Uterus (tissue), 4 donors: ENCODE results near the gene DENND4B. TPM values are rescaled to one million over a fixed set of nuclear protein-coding genes. Genes with fewer than 3 reads are reported as not detected.

Experiments
- DNase-seq, 2 donors: peaks; one replicate each; pipeline ENCODE4 v3.0.0-alpha.2; 2019 to 2020
- H3K27ac ChIP-seq, 2 donors: fragments of 200-600 bp; sonication (generic); 1 replicate in 1 of 2; 2 replicates in 1 of 2; pipeline ENCODE4 v1.5.1; 2016 to 2018
- H3K27me3 ChIP-seq, 2 donors: fragments of 200-600 bp; sonication (generic); one replicate each; pipeline ENCODE4 v1.5.1; 2018 to 2019; ENCODE audit warnings: control low read depth in 1 of 2
- H3K36me3 ChIP-seq, 2 donors: fragments of 200-600 bp; sonication (generic); one replicate each; pipeline ENCODE4 v1.5.1; 2019; ENCODE audit warnings: control low read depth in 1 of 2
- H3K4me1 ChIP-seq, 2 donors: fragments of 200-600 bp; sonication (generic); one replicate each; pipeline ENCODE4 v1.5.1; 2018 to 2019; ENCODE audit warnings: control low read depth in 1 of 2
- H3K4me3 ChIP-seq, 2 donors: fragments of 200-600 bp; sonication (generic); 1 replicate in 1 of 2; 2 replicates in 1 of 2; pipeline ENCODE4 v1.5.1; 2018 to 2019; ENCODE audit warnings: mild to moderate bottlenecking in 1 of 2
- H3K9me3 ChIP-seq, 2 donors: fragments of 200-600 bp; sonication (generic); one replicate each; pipeline ENCODE4 v1.5.1; 2019; ENCODE audit warnings: control low read depth in 1 of 2
- CTCF ChIP-seq, 4 experiments: fragments of 200-600 bp in 2 of 4; fragments of 450-650 bp in 2 of 4; sonication (generic) in 2 of 4; IDR thresholded peaks; one replicate each; pipeline ENCODE4 v1.5.1; 2016 to 2019; ENCODE audit warnings: antibody characterized with exemption in 4 of 4, mild to moderate bottlenecking in 2 of 4, moderate library complexity in 1 of 4
- POLR2A ChIP-seq, 2 donors: fragments of 450-650 bp; IDR thresholded peaks; one replicate each; pipeline ENCODE4 v1.6.1; 2016; ENCODE audit warnings: antibody characterized with exemption in 2 of 2, mild to moderate bottlenecking in 1 of 2, moderate library complexity in 1 of 2
- intact Hi-C: fragments of 100-400 bp; cut with DNase I; formaldehyde crosslinking; loops from one replicate; pipeline ENCODE4 v1.15.1; 2023; ENCODE audit warnings: low total_unique reads
- total RNA-seq, 4 donors: library from RNA; depleted of rRNA in 3 of 4; stranded (reverse); fragments of >200 nt in 3 of 4; gene quantifications; one replicate each; pipeline versions ENCODE4 v1.1.0 to v1.2.4, GENCODE V29; 2014 to 2023
- donor health status: DM: yes; HTN: yes; CAD: no.

DENND4B gene
- total RNA-seq, 4 donors from 2014 or later: 5.6 to 94.9 (median 30.1) TPM

GRCh38 chr1:153928245-153928644 lies 18.3 kb downstream of the DENND4B start:
- H3K27ac ChIP-seq: no peak overlapping the region

GRCh38 chr1:153926405-153926804 lies 20.1 kb downstream of the DENND4B start:
- H3K36me3 ChIP-seq: no peaks in the 10 kb centered on the region
- H3K4me3 ChIP-seq: no peak overlapping the region
- no peak for DNase-seq
- no peaks in the 10 kb centered on the region for H3K27me3 ChIP-seq
- TF ChIP-seq POLR2A (IDR thresholded peaks at IDR 0.05) (no peak), CTCF (IDR thresholded peaks at IDR 0.05) (no peak)
- no peak overlapping the region for H3K27ac ChIP-seq
- no peaks in the 10 kb centered on the region for H3K4me1 ChIP-seq
- no peaks in the 10 kb centered on the region for H3K9me3 ChIP-seq
- intact Hi-C loops: no loop called here

More at GRCh38 chr1:153928245-153928644, 18.3 kb downstream of the DENND4B start:
- Histone ChIP-seq H3K27me3 (no peaks in the 10 kb centered on the region), H3K9me3 (no peaks in the 10 kb centered on the region), H3K4me1 (no peaks in the 10 kb centered on the region), H3K4me3 (no peak overlapping the region), H3K36me3 (no peaks in the 10 kb centered on the region)
- intact Hi-C loops: no loop called here
- no peak for DNase-seq
- TF ChIP-seq CTCF (IDR thresholded peaks at IDR 0.05) (no peak), POLR2A (IDR thresholded peaks at IDR 0.05) (no peak)

GRCh38 chr1:153922972-153923925 lies 23.3 kb downstream of the DENND4B start, which contains the start of gene GATAD2B:
Gene GATAD2B, minus strand, starts transcription at chr1:153922972. Its CDS starts 94,625 bp downstream, at chr1:153828347.
- Histone ChIP-seq H3K36me3 (no peaks in the 10 kb centered on the region), H3K9me3 (no peaks in the 10 kb centered on the region), H3K4me3 (peak within 1 kb of the TSS; percentile 67 to 95), H3K27ac (peak within 1 kb of the TSS; percentile 88 to 97), H3K4me1 (peaks cover 1 to 13% of the 10 kb centered on the region in 2 donors), H3K27me3 (no peaks in the 10 kb centered on the region)
- intact Hi-C loops: no loop called here
- peak; percentile 98 to 100 for DNase-seq
- TF ChIP-seq CTCF (IDR thresholded peaks at IDR 0.05) (no peak), POLR2A (IDR thresholded peaks at IDR 0.05) (no peak)

- peak; percentile 43 to 53 for DNase-seq
- TF ChIP-seq POLR2A (IDR thresholded peaks at IDR 0.05) (peak in 1 of 2 donors; percentile 58), CTCF (IDR thresholded peaks at IDR 0.05) (peak in 1 of 4 experiments; percentile 17)
- peak overlapping the region; percentile 67 to 95 for H3K4me3 ChIP-seq
- H3K36me3 ChIP-seq: no peaks in the 10 kb centered on the region
- H3K27ac ChIP-seq: peak overlapping the region; percentile 88 to 97
- intact Hi-C loops: no loop called here
- no peaks in the 10 kb centered on the region for H3K27me3 ChIP-seq
- H3K9me3 ChIP-seq: no peaks in the 10 kb centered on the region
- peaks cover 4 to 13% of the 10 kb centered on the region in 2 donors for H3K4me1 ChIP-seq
These were observed 24.2 kb downstream of the DENND4B start for GRCh38 chr1:153922076-153922971.
